Measurements from ENCODE around the gene DHRS11.

Gene DHRS11

DNA sequence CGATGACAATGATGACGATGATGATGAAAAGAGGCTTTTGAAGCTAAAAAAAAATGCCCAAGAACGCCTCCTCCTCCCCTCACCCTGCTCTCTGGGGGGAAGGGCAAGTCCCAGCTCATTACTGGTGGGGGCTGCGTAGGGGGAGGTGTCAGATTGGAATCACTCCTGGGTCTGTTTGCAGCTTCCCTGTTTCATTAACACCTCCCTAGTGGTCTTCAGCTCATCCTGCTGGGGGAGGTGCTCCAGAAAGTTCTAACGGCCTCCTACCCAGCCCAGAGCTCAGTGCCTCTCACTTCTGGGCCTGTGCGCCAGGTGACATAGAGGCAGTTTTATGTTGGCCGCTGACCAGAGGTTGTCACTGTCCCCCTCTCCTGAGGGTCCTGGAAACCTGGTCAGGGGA is 22.4 kb downstream of the DHRS11 start:
- DNase-seq (ENCODE audit: low read depth), result no peak

DNA sequence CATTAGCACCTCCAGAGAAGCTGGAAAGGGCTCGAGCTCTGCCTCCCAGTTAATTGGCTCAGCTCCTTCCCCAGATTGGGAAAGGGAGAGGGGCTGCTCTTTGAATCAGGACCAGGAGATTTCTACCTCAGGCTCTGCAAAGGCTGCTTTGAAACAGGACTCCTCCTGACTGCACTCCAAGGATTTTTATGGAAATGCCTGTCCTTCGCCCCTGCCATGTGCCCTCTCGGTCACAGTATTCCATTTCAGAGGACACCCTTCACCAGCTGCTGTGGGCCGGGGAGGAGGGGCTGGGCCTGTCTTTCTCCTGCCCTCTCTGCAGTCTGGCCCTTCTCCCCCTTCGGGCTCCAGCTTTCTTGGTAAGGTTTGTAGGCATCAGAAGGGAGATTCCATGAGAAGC is 23.3 kb downstream of the DHRS11 start:
- DNase-seq (ENCODE audit: low read depth), result no peak

DNA sequence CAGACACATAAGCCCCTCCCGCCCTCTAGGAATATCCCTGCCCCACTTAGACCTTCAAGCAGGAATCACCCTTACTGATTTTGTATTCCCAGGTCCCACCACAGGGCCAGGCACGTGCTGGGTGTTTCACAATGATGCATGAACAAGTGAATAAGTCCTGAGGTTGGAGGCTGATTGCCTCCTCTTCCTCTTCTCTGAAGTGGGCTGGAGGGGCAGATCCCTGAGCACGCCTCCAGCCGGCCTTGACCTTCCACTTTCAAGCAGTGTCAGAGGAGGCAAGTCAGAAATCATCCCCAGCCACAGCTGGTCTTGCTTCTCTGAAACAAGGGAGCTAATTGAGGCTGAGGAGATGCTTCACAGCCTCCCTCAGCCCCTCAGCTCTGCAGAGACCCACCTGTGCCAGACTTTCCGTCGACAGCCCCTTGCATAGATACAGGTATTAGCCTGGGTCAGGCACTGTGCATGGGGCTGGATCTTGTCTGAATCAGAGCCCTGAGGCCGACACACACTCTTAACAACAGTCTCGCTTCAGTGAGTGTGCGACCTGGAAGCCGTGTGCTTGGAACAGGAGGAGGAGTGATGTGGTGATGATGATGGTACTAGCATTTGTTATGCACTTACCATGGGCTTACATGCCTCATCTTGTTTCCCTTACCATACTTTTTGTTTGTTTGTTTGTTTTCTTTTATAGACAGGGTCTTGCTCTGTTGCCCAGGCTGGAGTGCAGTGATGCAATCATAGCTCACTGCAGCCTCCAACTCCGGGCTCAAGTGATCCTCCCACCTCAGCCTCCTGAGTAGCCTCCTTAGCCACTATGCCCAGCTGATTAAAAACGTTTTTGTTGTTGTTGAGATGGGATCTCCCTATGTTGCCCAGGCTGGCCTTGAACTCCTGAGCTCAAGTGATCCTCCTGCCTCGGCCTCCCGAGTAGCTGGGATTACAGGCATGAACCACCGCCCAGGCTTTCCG is 24.7 kb downstream of the DHRS11 start:
- DNase-seq (ENCODE audit: low read depth), result no peak

DNA sequence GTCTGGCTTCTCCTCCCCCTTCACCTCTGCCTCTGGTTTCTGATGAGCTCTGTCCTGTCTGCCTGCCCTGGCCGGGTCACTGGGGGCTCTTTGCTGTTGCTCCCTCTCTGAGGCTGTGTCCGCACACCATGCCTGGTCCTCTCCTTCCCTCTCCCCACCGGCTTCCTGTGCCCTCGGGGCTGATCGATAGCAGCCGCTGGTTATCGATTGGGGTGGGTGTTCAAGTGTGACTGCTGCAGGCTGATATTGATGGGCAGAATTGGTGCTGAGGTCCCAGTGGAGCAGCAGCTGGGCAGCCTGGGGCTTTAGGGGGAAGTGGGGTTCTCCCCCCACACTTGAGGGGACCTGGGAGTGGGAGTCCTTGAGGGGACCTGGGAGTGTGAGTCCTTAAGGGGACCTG is 26.1 kb downstream of the DHRS11 start:
- no peak for DNase-seq (ENCODE audit: low read depth)

DNA sequence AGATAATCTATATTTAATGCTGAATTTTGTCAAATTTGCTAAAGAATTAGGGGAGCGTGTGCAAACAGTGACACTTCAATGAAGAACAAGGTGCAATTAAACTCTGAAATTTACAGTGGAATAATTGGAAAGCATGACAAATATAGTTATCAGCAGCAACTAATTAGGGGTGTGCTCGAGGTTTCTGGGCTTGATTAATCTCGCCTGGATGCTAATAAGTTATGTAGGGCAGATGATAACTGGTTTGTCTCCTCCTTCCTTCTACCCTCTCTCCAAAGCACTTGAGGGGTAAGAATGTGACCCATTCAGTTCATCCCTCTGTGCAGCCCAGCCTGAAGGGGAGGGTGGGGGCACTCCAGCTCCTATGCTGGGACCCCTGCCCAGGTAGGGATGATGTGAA is 31.6 kb downstream of the DHRS11 start:
- no peak for DNase-seq (ENCODE audit: low read depth)

DNA sequence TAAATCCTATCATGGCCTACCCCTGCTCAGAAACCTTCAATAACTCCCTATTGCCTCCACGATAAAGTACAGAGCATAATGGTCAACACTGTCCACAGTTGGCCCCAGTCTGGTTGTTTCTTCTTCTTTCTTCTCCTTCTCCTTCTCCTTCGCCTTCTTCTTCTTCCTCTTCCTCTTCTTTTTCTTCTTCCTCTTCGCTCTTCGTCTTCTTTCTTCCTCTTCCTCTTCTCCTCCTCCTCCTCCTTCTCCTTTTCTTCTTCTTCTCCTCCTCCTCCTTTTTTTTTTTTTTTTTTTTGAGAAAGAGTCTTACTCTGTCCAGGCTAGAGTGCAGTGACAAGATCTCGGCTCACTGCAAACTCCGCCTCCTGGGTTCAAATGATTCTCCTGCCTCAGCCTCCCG is 33.5 kb downstream of the DHRS11 start:
- no peak for DNase-seq (ENCODE audit: low read depth)

DNA sequence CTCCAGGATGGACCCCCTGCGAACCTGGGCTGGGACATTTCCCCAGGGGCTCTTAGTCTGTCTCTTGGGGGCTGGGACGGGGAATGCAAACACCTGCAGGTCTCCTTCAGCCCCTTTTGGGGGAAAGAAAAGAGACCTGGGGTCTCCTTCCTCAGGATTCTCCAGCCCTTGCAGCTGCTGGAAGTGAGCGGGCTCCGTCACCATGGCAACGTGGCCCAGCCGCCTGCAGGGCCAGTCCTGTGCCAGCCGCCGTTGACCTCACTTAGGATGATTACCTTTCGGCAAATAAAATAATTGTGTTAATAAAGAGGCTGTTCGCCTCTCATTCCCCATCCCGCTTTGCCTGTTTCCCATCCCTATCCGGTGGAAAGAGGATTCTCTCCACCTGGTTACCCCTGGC is 35.4 kb downstream of the DHRS11 start:
- no peak for DNase-seq (ENCODE audit: low read depth)

DNA sequence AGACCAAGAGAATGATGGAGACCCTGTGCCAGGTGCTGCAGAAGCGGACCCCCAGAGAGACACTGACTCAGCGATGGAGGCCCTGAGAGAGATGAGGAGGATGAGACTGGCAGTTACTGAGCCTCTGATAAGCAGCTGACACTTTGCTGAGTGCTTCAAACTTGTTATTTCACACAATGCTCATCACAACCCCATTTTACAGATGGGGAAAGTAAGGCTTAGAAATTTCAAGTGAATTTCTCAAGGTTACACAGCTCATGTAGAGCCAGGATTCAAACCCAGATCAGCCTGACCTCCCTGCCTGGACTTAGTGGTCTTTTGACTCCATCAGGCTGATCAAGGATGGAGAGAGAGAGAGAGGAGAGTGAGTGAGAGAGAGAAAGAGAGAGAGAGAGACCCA is 36.9 kb downstream of the DHRS11 start:
- DNase-seq (ENCODE audit: low read depth), result no peak

DNA sequence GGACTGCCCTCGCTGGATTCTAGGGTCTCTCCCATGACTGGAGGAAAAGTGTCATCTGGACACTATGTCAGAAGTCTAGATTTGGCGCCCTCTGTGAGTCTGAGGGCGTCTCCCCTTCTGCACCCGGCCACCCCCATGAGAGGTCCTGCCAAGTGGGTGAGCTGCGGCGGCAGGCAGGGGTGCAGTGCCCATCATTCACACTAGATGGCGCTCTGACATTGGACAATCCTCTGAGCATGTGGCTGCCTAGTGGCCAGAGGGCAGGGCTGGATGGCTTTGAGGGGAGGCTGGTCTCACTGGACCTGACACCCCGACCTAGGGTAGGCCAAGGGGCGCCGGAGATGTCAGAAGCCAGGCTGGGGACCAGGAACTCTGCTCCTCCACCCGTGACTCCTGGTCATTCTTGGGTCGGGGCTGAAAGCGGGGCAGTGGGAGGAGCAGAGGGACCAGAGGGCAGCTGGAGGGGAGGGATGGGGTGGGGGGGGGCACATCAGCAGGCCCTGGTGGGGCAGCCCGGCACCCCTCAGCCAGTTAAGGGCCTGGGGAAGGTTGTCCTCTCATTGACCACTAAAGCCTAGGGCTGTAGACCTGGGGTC is 37.7 kb downstream of the DHRS11 start:
- peak; percentile 13 for DNase-seq (ENCODE audit: low read depth)

DNA sequence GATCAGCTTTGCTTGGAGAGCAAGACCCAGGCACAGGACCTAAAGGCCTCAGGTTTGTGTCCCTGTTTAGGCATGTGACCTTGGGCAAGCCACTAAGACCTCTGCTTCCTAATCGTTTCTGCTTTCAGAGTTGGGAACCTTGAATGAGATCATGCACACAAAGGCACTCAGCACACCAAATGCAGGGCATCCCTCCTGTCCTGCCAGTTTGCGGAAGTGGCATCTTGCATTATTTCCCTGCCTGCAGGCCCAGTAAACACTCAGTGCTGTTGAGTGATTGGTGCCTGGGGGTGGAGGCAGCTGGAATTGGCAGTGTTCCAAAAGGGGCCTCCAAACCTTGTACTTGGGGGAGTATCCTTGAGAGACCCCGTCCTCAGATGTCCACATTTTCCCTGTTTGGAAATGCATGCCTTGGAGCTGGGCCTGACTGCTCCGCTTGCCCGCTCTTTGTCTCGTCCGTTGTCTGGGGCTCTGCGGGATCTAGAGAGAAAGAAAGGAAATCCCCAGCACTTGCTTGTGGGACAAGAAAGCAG is 38.4 kb downstream of the DHRS11 start:
- DNase-seq (ENCODE audit: low read depth), result no peak

DNA sequence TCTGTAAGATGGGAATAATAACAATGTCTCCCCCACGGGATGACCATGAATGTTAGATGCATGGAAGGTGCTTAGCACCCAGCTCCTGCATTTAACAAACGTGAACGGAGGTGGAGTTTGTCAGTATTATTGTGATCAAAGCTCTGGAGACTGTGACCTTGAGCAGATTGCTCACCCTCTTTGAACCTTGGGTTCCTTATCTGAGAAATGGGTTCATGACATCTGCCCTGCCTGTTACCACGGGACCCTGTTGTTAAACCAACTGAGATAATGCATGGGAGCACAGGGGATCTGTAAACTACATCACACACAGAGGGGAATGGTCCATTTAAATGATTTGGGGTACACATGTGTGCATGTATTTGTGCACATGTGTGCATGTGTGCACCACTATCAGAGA is 39.3 kb downstream of the DHRS11 start:
- no peak for DNase-seq (ENCODE audit: low read depth)

DNA sequence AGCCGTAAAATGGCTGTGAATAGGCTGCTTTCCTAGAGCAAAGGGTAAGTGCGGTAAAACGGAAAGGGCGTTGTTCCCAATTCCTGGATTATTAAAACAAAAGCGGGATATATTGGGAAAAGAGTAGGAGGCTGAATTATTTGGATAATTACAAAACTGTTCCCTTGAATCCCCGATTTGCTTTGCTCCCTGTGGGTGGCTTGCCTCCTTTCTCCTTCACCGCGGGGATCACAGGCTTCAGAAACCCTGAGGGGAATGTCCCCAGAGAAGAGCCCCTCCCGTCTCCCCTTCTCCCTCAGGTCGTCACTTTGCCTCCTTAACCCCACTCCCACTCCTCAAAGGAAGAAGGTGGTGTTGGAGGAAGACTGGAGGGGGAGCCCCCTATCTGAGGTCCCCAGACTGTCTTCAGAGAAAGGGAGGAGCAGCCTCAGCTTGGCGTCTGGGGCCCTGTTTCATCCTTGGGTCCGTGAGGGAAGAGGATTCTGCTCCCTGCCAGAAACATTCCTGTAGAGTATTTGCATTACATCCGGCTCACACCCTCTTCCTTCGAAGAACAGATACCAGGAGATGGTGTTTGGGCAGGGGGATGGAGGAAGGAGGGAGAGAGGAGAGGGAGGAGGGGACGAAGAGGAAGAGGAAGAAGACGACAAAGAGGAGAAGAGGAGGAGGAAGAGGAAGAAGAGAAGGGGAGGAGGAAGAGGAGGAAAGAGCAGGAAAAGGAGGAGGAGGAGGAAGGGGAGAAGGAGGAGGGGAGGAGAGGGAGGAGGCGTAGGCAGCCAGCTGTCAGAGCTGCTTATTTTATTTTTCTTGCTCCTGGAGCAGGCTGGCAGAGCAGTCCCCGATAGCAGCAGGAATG is 41.5 kb downstream of the DHRS11 start:
- no peak for DNase-seq (ENCODE audit: low read depth)

DNA sequence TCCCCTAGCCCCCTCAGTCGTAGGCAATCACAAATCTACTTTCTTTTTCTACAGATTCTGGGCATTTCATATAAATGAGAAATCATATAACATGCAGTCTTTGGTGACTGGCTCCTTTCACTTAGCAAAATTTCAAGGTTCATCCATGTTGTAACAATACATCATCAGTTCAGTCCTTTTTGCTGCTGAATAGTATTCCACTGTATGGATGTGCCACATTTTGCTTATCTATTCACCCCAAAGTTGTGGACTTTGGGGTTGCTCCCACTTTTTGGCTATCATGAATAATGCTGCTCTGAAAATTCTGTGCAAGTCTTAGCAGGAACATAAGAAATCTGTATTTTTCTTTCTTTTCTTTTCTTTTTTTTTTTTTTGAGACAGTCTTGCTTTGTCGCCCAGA is 48.7 kb downstream of the DHRS11 start:
- no peak for DNase-seq (ENCODE audit: low read depth)

DNA sequence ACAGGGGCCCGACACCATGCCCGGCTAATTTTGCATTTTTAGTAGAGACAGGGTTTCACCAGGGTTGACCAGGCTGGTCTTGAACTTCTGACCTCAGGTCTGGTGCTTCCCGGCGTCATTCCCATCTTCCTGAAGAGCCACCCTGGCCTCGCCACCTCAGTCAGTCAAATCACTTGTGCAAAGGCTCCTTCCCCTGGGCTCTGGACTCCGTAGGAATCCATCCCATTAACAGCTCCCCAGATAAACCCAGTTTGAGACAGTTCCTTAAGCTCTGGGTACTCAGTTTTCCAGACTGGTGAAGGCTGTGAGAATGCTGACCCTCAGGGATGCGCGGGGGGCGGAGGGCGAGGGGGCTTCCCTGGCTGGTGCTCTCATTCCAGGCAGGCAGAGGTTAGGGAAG is 49.2 kb downstream of the DHRS11 start:
- DNase-seq (ENCODE audit: low read depth), result no peak

DNA sequence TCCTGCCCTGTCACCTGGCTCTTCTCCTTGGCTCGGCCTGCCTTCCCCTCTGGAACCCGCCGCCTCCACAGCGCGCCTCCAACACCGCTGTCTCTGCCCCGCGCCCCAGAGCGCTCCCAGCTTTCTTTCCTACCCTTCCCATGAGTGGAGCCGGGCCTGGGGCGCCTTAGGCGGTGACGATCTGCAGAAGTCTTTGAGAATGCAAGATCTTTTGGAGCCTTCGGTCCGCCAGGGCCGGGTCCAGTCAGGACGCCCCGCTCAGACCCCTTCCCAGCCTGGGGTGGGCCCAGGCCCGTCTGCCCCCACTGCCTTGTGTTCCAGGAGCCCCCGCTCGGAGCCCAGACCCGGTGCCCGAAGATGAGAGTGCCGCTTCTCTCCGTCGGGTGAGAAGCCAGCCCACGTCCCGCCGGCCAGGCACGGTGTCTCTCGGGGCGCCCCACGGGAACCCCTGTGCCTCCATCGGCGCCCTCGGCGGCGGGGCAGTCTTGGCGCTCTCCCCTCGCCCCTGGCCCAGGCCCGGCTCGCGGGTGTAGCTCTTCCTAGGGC is 49.7 kb downstream of the DHRS11 start:
- no peak for DNase-seq (ENCODE audit: low read depth)

DNA sequence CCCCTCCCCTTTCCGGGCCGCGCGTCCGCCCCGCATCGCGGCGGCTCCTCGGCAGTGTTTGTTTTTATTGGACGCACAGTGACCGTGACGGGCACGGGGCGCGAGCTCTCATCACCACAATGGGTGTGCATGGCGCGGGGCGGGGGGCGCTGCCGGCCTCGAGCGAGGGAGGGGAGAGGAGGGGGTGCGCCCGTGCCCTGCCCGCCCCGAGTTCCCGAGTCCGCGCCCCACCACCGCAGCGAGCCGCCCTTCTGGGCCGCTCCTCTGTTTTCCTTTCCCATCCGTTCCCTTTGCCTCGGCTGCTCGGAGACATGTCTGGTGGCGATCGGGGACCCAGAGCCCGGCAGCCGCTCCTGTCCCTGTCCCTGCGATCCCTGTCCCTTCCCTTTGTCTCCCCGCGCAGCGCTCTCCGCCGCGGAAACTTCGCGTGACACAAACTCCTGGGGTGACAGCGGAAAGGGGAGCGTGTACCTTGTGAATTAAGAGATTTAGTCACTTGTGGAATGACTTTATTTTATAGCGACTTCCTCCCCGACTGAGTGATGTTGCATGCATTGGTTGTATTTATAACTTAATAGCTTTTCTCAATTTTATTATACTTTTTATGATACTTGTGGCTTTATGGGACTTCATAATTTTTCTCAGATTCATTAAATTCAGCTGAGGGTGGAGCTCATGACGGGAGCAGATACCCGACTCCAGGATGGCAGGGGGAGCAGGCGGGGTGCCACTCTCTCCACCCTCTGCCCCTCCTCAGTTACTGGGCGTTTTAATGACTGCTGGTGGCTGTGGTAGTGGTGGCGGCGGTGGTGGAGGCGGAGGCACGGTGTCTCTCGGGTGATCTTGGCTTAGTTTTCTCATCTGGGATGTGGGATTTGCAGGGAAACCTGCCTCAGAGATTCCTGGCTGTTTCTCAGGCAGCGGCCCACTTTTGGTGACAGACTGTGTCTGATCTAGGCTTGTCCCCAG is 50.5 kb downstream of the DHRS11 start:
- no peak for DNase-seq (ENCODE audit: low read depth)

DNA sequence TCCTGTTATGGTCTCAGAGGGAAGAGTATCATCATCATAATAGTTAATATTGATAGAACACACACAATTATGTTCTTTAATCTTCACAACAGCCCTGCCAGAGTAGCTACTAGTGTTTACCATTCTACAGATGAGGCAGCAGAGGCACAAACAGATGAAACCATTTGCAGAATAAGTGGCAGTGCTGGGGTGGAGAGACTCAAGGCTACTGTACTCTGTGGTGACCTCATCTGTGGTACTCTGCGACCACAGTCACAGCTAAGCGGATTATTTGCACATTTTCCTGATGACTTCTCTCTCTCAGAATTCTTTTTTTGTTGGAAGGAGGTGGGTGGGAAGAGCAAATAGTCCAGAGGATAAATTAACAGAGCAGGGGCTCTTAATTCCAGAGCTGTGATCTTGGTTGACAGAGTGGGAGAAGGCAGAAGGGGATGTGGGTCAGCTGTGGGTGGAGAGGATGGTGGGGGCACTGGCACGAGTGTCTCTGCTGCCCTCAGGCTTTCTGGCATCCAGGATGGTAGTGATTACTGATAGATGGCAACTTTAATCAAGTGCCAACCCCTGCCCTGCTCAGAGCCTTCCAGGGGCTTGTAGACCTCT is 51.5 kb downstream of the DHRS11 start:
- DNase-seq (ENCODE audit: low read depth), result no peak

DNA sequence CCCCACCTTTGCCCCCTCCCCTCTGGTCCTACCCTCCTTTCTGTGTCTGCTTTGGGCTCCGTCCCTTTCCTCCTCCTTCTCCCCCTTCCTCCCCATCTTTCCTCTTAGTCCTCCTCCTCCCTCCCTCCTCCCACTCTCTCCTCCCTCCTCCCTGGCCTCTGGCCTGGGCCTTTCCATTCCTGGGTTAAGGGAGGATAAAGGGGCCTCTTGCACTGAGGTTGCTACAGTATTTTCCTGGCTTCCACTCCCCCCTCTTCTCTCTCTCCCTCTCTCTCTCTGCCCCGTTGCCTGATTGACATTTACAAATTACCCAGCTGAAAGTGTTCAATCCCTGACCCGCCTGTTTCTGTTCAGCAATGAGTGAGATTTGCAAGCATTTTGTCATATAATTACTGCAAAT is 53.7 kb downstream of the DHRS11 start:
- DNase-seq (ENCODE audit: low read depth), result no peak

DNA sequence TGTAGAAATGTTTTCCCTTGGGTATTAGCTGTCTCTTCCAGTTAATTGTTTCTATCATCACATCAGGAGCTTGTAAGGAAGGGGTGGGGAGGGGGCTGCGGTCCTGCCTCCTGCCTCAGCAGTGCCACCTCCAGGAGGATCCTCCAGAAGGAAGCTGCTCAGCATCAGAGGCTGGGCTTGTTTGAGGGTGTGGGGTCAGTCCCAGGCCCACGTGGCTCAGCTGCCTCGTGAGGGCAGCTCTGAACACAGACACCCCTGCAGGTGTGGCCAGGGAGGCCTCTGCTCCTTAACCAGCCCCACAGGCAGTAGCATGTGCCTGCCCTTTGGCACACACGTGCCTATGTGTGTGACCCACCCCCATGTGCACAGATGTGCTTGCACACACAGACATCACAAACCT is 56.0 kb downstream of the DHRS11 start:
- DNase-seq (ENCODE audit: low read depth), result no peak

DNA sequence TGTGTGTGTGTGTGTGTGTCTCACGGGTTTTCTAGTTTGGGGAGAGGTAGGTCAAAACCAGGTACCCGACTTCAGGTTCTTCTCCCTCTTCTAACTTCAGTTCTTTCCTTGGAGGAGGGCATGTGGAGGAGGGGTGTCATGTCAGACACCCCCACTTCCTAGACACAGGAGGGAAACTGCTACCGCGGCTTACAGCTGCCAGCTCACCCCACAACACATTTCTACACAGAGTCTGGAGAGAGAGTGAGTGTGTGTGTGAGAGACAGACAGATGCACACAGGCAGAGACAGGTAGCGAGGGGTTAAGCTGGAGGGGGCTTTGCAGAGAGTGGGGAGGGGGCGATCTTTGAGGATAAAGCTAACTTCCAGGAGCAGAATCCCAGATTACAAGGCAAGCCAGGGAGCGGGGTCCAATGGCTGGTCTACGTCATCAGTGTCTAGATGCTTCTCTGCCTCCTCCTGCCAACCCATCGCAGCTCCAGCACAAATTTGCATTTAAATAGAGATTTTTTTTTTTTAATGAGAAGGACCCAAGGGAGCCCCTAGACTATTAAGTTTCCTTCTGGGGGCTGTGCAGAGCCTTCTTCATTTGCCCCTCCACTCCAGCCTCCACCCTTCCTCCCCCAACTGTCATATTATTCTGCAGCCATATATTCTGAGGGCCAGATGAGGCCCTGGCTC is 58.6 kb downstream of the DHRS11 start:
- DNase-seq (ENCODE audit: low read depth), result no peak
